HepG2 (cell line): ENCODE measurements around the gene PLEKHN1. TPM values are rescaled to one million over a fixed set of nuclear protein-coding genes. Genes with fewer than 3 reads are reported as not detected.
A peak's percentile ranks its signal among the peaks of the same experiment; 100 is the strongest.

Experiments used
- FOXM1 ChIP-seq: sonication (generic); formaldehyde crosslinking; IDR thresholded peaks from 2 replicates; pipeline ENCODE4 v1.5.0; 2020; ENCODE audit warnings: missing genetic modification reagents
- HOXA9 ChIP-seq: sonication (generic); formaldehyde crosslinking; IDR thresholded peaks from 2 replicates; pipeline ENCODE4 v1.8.1; 2022; ENCODE audit warnings: missing genetic modification reagents, mild to moderate bottlenecking, moderate library complexity, borderline replicate concordance
- KLF11 ChIP-seq: IDR thresholded peaks from 2 replicates; pipeline ENCODE4 v1.6.1; 2016; ENCODE audit warnings: missing compliant biosample characterization
- MATR3 ChIP-seq: sonication (generic); formaldehyde crosslinking; IDR thresholded peaks from 2 replicates; pipeline ENCODE4 v1.4.0; 2020; ENCODE audit warnings: missing genetic modification reagents
- NRL ChIP-seq: sonication (generic); formaldehyde crosslinking; IDR thresholded peaks from 2 replicates; pipeline ENCODE4 v1.5.0; 2020; ENCODE audit warnings: missing genetic modification reagents, mild to moderate bottlenecking, moderate library complexity, borderline replicate concordance
- PLSCR1 ChIP-seq: sonication (generic); formaldehyde crosslinking; IDR thresholded peaks from 2 replicates; pipeline ENCODE4 v1.5.0; 2020; ENCODE audit warnings: missing genetic modification reagents, mild to moderate bottlenecking, borderline replicate concordance
- POLR2AphosphoS5 ChIP-seq: IDR thresholded peaks from 2 replicates; pipeline ENCODE4 v1.6.1; 2012; ENCODE audit warnings: low read depth, low read length
- TAF15 ChIP-seq: fragments of 200-400 bp; formaldehyde crosslinking; IDR thresholded peaks from one replicate; pipeline ENCODE4 v1.6.1; 2018; ENCODE audit warnings: mild to moderate bottlenecking, low read depth, low read length; ENCODE audit not compliant: poor library complexity, severe bottlenecking
- YEATS4 ChIP-seq: sonication (generic); formaldehyde crosslinking; IDR thresholded peaks from 2 replicates; pipeline ENCODE4 v1.4.0; 2020; ENCODE audit warnings: missing genetic modification reagents, borderline replicate concordance
- ZFP36L1 ChIP-seq: sonication (generic); formaldehyde crosslinking; IDR thresholded peaks from 2 replicates; pipeline ENCODE4 v1.8.0; 2022; ENCODE audit warnings: mild to moderate bottlenecking, missing genetic modification reagents, moderate library complexity
- ZNF124 ChIP-seq: sonication (generic); formaldehyde crosslinking; IDR thresholded peaks from 2 replicates; pipeline ENCODE4 v1.4.0; 2020; ENCODE audit warnings: missing genetic modification reagents
- ZNF30 ChIP-seq: sonication (generic); formaldehyde crosslinking; IDR thresholded peaks from 2 replicates; pipeline ENCODE4 v1.5.0; 2020; ENCODE audit warnings: mild to moderate bottlenecking, missing genetic modification reagents
- ZNF563 ChIP-seq: sonication (generic); formaldehyde crosslinking; IDR thresholded peaks from 2 replicates; pipeline ENCODE4 v1.8.0; 2022; ENCODE audit warnings: mild to moderate bottlenecking, moderate library complexity, missing genetic modification reagents
- ZNF572 ChIP-seq: sonication (generic); formaldehyde crosslinking; IDR thresholded peaks from 2 replicates; pipeline ENCODE4 v1.5.1; 2020; ENCODE audit warnings: mild to moderate bottlenecking, missing genetic modification reagents
- ZSCAN5A ChIP-seq: sonication (generic); formaldehyde crosslinking; IDR thresholded peaks from 2 replicates; pipeline ENCODE4 v1.8.0; 2022; ENCODE audit warnings: mild to moderate bottlenecking, missing genetic modification reagents, borderline replicate concordance
- ZXDC ChIP-seq: sonication (generic); formaldehyde crosslinking; IDR thresholded peaks from 2 replicates; pipeline ENCODE4 v1.5.0; 2020; ENCODE audit warnings: mild to moderate bottlenecking, missing genetic modification reagents
- polyA plus RNA-seq, 8 experiments: library from polyadenylated mRNA; depleted of rRNA in 3 of 8; stranded (reverse) in 7 of 8; unstranded in 1 of 8; fragments of >200 nt; fragmentation: Illumina TruSeq in 4 of 8; extraction: Trizol in 4 of 8; gene quantifications; 2 replicates each; pipeline versions ENCODE4 v1.2.1 to v1.2.3, GENCODE V29; 2011 to 2016; ENCODE audit warnings: low read depth in 4 of 8, missing spikeins in 1 of 8, mixed read lengths in 1 of 8; ENCODE audit not compliant: insufficient read depth in 1 of 8
- total RNA-seq, 5 experiments: library from RNA; depleted of rRNA; stranded (reverse); fragments of >200 nt; fragmentation: Illumina TruSeq; extraction: Trizol; gene quantifications; 2 replicates each; pipeline ENCODE4 v1.2.3, GENCODE V29; 2016; ENCODE audit warnings: low read depth in 1 of 5
- TF ChIP-seq, protein P1 (sequence below): sonication (generic); formaldehyde crosslinking; IDR thresholded peaks from 2 replicates; pipeline ENCODE4 v1.8.0; 2022; ENCODE audit warnings: missing genetic modification reagents, low read depth, mild to moderate bottlenecking, borderline replicate concordance
- TF ChIP-seq, protein P2 (sequence below): sonication (generic); formaldehyde crosslinking; IDR thresholded peaks from 2 replicates; pipeline ENCODE4 v1.4.0; 2020; ENCODE audit warnings: mild to moderate bottlenecking, missing genetic modification reagents

Gene PLEKHN1
- total and polyA plus RNA-seq, 2 of the 13 experiments (the other 11 are each of a cell fraction or from before 2014, with no cell fraction given), result 0.42 to 0.58 TPM

DNA sequence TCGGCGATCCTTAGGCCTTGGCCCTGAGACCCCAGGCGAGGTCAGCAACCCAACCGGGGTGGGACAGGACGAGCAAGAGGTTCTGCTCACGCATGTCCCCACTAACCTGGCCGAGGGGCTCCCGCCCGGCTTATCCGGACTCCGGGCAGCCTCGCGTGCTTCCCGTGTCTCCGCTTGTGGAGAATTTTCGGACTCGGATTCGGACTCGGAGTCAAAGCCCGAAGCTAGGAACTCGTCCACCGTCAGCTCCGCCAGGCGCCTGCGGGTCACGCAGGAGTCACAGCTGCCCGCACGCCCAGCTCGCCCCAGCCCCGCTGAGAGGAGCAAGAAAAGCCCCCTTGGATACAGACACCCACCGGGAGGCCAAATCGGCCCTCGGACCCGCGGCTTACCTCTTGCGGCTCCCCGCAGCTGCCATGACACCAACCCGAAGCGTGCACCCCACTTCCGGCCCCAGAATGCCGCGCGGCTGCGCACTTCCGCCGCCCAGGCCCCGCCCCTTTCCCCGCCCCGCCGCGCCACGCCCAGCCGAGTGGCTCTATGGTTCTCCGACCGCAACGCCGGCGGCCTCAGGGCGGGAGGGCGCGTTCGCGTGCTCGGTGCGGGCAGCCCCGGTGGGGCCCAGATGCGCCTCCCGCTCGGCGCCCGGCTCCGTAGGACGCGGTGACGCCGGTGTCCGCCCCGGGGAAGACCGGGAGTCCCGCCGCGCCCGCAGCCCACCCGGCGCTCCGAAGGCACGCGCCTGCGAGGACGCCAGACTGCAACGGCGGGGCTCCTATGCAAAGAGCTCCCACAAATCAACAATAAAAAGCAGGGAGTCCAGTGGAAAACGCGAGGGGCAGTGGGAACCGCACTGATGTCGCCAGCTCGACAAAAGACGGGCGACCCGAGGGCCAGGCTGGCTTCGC lies 7.2 kb upstream of the PLEKHN1 start, which contains the start of gene NOC2L (continued):
- TF ChIP-seq ZNF124, result no peak
- no peak for TF ChIP-seq KLF11 (CRISPR knock-in tag)
- peak; percentile 71; the same call in 1 of the 2 replicates for TF ChIP-seq NRL (CRISPR knock-in tag)
- TF ChIP-seq, protein P1, sequence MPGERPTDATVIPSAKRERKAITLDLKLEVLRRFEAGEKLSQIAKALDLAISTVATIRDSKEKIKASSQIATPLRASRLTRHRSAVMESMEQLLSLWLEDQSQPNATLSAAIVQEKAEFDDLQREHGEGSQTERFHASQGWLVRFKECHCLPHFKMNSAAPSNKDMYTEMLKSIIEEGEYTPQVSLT (CRISPR knock-in tag), result no peak
- TF ChIP-seq HOXA9 (CRISPR knock-in tag), result 0 out of 2 replicates have a peak, but pooled peaks have one; percentile 35
- no peak for TF ChIP-seq ZFP36L1 (CRISPR knock-in tag)
- TF ChIP-seq FOXM1, result no peak
- TF ChIP-seq ZNF563 (CRISPR knock-in tag), result no peak
- no peak for TF ChIP-seq ZNF30
- TF ChIP-seq, protein P2, sequence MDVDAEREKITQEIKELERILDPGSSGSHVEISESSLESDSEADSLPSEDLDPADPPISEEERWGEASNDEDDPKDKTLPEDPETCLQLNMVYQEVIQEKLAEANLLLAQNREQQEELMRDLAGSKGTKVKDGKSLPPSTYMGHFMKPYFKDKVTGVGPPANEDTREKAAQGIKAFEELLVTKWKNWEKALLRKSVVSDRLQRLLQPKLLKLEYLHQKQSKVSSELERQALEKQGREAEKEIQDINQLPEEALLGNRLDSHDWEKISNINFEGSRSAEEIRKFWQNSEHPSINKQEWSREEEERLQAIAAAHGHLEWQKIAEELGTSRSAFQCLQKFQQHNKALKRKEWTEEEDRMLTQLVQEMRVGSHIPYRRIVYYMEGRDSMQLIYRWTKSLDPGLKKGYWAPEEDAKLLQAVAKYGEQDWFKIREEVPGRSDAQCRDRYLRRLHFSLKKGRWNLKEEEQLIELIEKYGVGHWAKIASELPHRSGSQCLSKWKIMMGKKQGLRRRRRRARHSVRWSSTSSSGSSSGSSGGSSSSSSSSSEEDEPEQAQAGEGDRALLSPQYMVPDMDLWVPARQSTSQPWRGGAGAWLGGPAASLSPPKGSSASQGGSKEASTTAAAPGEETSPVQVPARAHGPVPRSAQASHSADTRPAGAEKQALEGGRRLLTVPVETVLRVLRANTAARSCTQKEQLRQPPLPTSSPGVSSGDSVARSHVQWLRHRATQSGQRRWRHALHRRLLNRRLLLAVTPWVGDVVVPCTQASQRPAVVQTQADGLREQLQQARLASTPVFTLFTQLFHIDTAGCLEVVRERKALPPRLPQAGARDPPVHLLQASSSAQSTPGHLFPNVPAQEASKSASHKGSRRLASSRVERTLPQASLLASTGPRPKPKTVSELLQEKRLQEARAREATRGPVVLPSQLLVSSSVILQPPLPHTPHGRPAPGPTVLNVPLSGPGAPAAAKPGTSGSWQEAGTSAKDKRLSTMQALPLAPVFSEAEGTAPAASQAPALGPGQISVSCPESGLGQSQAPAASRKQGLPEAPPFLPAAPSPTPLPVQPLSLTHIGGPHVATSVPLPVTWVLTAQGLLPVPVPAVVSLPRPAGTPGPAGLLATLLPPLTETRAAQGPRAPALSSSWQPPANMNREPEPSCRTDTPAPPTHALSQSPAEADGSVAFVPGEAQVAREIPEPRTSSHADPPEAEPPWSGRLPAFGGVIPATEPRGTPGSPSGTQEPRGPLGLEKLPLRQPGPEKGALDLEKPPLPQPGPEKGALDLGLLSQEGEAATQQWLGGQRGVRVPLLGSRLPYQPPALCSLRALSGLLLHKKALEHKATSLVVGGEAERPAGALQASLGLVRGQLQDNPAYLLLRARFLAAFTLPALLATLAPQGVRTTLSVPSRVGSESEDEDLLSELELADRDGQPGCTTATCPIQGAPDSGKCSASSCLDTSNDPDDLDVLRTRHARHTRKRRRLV (CRISPR knock-in tag), result no peak
- TF ChIP-seq ZXDC (CRISPR knock-in tag), result no peak
- no peak for TF ChIP-seq TAF15
- peak; percentile 84 for TF ChIP-seq YEATS4 (CRISPR knock-in tag)
- TF ChIP-seq PLSCR1 (CRISPR knock-in tag), result no peak
- TF ChIP-seq POLR2AphosphoS5, result peak; percentile 76
- no peak for TF ChIP-seq ZSCAN5A (CRISPR knock-in tag)
- TF ChIP-seq ZNF572 (CRISPR knock-in tag), result no peak
- no peak for TF ChIP-seq MATR3 (CRISPR knock-in tag)
